Activated T-cell treated with anti-CD3 and anti-CD28 coated beads for 1 hour (primary cell): ENCODE results near the gene RYR3.

ENCODE experiments used
- DNase-seq: peaks from one replicate; pipeline ENCODE4 v3.0.0-alpha.2; 2020; ENCODE audit warnings: low read depth

The RYR3 gene

GRCh38 chr15:33320017-33320416 lies 9.2 kb downstream of the RYR3 start:
- DNase-seq = no peak

- no peak for DNase-seq
Measured at GRCh38 chr15:33322091-33322490, 11.3 kb downstream of the RYR3 start.

GRCh38 chr15:33324609-33325008 lies 13.8 kb downstream of the RYR3 start:
- no peak for DNase-seq

DNA sequence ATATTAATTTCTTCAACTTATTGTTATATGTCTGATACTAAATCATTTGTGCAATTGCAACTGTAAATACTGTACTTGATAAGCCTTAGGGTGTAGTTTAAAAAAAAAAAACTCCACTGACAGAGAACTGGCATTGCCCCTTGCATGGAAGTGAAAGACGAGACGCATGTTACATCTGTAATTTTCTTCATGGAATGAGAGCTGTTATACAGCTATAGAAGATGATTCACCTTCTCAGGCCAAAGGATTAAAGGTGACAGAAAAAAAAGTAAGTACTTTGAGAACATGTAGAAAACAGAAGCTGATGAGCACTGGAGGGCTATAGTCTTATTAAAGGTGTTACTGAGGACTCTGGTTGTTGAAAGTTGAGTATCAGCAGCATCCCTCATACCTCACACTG lies 16.1 kb downstream of the RYR3 start:
- DNase-seq = no peak

- no peak for DNase-seq
Measured at GRCh38 chr15:33328106-33328505, 17.3 kb downstream of the RYR3 start.

DNA sequence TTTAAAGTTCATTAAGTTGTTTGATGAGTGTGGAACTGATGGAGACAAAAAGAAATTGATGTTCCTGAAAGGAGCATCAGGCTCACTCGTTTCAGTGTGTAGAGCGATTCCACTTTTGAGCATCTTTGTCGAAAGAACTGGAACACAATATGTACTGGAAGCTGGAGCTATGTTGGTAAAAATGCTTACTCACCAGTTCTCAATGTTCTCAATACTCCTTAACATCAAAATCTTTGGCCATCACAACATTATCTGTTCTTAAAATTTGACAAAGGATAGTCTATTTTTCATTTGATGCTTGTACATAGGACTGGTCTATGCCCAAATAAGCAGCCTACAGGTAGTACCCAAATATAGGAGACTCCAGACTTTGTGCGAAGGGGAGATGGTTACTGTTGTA lies 18.7 kb downstream of the RYR3 start:
- DNase-seq = no peak

DNA sequence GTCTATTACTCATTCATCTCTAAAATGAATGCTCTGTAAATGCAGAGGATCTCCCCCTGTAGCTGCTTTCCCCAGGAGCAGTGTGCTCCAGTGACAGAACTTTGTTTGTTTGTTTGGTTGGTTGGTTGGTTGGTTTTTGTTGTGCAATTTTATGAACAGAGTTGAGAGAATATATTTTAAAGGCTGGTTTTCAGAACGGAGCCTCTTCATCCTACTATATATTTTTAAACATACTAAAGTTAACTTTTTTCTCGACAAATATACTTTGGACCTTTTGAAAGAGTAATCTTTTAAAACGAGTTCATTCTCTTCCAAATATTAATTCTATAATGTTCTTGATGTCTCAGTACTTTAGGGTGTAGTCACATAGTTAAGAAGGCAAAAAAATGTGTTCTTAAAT lies 20.2 kb downstream of the RYR3 start:
- no peak for DNase-seq

GRCh38 chr15:33341953-33342352 lies 31.2 kb downstream of the RYR3 start:
- no peak for DNase-seq

DNA sequence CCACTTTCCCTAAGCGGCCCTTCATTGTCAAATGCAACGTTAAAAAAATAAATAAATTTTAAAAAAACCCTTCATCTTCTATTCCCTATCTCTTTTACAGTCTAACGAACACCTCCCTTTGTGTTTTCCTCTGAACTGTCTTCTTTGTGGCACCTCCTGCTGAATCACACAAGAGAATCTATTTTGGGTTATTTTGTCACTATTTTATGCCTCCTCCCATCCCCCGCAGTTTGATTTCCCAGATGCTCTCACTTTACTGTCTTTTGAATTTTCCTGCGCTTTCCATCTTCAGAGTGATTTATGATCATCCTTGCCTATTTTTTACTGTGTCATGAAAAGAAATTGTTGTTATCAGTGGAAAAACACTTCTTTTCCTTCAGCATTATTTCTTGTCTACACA lies 32.5 kb downstream of the RYR3 start:
- DNase-seq = no peak

DNA sequence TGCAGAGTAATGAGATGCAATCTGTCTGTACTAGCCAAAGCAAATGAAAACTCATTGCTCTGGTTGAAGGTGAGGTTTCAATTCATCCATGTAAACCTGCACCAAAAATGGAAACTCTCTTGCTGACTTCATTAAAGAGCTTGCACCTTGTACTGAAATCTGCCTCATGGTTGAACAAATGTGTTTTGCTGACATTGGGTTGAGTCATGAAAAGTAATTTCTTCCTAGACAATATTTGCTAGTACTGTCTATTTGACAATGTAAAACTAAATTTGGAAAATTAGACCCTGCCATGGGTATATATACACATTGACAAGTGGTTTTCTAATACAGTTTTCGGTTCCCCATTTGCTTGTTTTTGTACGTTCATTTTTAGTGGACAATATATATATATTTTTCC lies 33.3 kb downstream of the RYR3 start:
- DNase-seq = no peak

- DNase-seq = no peak
Measured at GRCh38 chr15:33344530-33344929, 33.8 kb downstream of the RYR3 start.

GRCh38 chr15:33354411-33354810 lies 43.6 kb downstream of the RYR3 start:
- no peak for DNase-seq

DNA sequence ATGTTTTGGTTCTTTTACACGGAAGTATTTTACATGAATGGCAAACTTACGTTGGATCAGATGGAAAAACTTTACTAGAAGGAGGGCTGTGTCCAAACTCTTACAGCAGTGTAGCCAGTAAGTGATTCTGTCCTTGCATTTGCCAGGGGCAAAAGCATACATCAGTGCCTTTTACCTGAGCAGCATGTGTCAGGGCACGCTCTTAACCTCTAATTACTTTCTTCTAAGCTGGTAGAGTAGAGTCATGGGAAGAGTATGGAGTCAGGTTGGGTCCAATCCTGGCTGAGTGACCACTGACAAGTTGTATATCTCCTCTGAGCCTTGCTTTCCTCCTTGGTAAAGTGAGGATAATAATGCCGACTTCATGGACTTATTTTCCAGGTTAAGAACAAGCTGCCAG lies 47.1 kb downstream of the RYR3 start:
- DNase-seq = no peak

- DNase-seq = no peak
Measured at GRCh38 chr15:33358306-33358705, 47.5 kb downstream of the RYR3 start.

- no peak for DNase-seq
Measured at GRCh38 chr15:33360886-33361285, 50.1 kb downstream of the RYR3 start.

DNA sequence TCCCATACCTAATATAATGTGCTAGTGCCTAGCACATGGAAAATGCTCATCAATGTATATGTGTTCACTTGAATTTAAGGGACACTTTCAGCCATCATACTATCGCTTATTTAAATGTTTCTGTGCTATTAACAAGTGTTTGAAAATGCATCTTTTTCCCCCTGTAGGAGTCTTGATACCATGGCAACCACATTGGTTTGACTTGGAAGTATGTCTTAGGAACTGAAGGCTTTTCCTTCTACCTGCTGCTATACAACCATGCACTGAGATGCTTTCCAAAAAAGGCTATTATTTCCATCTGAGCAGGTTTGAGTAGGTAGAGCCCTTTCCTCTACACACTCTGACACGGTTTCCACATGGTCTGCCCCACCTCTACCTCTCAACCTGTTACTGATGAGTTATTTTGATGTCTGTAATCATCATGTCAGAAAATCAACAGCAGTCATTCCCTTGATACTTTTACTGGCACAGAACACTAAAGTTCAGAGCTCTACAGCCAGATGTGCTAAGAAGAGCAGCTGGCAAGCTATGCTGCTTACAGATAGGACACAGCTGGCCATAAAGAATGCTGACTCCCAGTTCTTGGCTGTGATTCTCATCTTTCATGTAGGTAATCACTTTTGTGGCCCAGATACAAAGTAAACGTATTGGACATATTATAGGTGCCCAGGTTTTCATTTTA lies 59.3 kb downstream of the RYR3 start:
- DNase-seq = no peak

- no peak for DNase-seq
Measured at GRCh38 chr15:33370623-33371020, 59.9 kb downstream of the RYR3 start.

- DNase-seq = no peak
Measured at GRCh38 chr15:33371159-33371558, 60.4 kb downstream of the RYR3 start.

- no peak for DNase-seq
Measured at GRCh38 chr15:33374226-33374914, 63.6 kb downstream of the RYR3 start.

GRCh38 chr15:33375236-33375635 lies 64.5 kb downstream of the RYR3 start:
- DNase-seq = no peak

GRCh38 chr15:33377204-33377603 lies 66.4 kb downstream of the RYR3 start:
- no peak for DNase-seq

- no peak for DNase-seq
Measured at GRCh38 chr15:33378866-33379480, 68.2 kb downstream of the RYR3 start.

- no peak for DNase-seq
Measured at GRCh38 chr15:33380406-33380805, 69.6 kb downstream of the RYR3 start.

GRCh38 chr15:33382491-33382890 lies 71.7 kb downstream of the RYR3 start:
- no peak for DNase-seq
